ENCODE data around the gene NGB. TPM values are rescaled to one million over a fixed set of nuclear protein-coding genes. Genes with fewer than 3 reads are reported as not detected.

The NGB gene
- total RNA-seq, 2 donors from 2014 or later, result not detected

DNA sequence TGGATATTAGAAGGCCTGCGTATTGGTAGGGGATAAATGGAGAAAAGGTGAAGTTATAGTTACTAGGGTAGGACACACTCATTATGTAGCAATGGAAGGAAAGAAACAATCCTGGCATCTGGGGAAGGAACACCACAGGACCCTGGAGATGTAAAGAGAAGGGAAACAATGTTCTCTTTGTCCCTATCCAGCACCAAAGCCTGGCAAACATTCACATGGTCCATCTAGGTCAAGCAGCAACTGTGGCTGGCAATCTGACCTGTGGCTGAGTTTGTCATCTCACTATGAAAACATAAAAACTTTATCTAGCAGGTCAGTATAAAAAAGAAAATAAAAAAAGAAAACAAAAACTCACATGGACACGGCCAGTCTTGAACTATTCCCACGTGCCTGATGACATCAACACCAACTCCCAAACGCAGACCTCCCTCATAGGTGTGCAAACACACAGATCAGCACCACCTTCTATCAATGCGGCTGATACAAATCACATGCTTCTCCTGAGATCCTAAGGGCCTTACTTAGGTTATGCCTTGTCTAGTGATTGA is 47.1 kb upstream of the NGB start:
- Mint-ChIP-seq H3K4me1 (peaks cover 60% of the 10 kb centered on the region), H3K27ac (peak overlapping the region; percentile 37), H3K9me3 (no peaks in the 10 kb centered on the region), H3K36me3 (ENCODE audit: low read depth) (peaks cover 3% of the 10 kb centered on the region), H3K4me3 (no peak overlapping the region), H3K27me3 (ENCODE audit: insufficient read depth) (no peaks in the 10 kb centered on the region)
- TF ChIP-seq, protein P1, sequence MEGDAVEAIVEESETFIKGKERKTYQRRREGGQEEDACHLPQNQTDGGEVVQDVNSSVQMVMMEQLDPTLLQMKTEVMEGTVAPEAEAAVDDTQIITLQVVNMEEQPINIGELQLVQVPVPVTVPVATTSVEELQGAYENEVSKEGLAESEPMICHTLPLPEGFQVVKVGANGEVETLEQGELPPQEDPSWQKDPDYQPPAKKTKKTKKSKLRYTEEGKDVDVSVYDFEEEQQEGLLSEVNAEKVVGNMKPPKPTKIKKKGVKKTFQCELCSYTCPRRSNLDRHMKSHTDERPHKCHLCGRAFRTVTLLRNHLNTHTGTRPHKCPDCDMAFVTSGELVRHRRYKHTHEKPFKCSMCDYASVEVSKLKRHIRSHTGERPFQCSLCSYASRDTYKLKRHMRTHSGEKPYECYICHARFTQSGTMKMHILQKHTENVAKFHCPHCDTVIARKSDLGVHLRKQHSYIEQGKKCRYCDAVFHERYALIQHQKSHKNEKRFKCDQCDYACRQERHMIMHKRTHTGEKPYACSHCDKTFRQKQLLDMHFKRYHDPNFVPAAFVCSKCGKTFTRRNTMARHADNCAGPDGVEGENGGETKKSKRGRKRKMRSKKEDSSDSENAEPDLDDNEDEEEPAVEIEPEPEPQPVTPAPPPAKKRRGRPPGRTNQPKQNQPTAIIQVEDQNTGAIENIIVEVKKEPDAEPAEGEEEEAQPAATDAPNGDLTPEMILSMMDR (conservative IDR thresholded peaks at IDR 0.05), result no peak
- no peaks in the 10 kb centered on the region for H3K9me3 ChIP-seq (ENCODE audit: control insufficient read depth, low read length)
- no peak overlapping the region for H3K9ac ChIP-seq (ENCODE audit: extremely low read depth, low read length, poor library complexity, severe bottlenecking)
- no peak for DNase-seq
- no peak overlapping the region for H3K4me3 ChIP-seq (ENCODE audit: low read length)
- H3K27ac ChIP-seq (ENCODE audit: low read depth, low read length), result peak overlapping the region; percentile 27
- H3K4me1 ChIP-seq (ENCODE audit: control insufficient read depth, insufficient read depth, low read length), result peaks cover 24% of the 10 kb centered on the region
- H3K36me3 ChIP-seq (ENCODE audit: control insufficient read depth, insufficient read depth, low read length), result no peaks in the 10 kb centered on the region
- H3K27me3 ChIP-seq (ENCODE audit: control insufficient read depth, insufficient read depth, low read length, poor library complexity, severe bottlenecking), result no peaks in the 10 kb centered on the region
- whole genome bisulfite sequencing, 2 experiments (ENCODE audit: insufficient coverage in 1 of 2, insufficient read length in 1 of 2), result 90 to 94% methylated on average over 4 to 5 of the region's 5 CpGs

DNA sequence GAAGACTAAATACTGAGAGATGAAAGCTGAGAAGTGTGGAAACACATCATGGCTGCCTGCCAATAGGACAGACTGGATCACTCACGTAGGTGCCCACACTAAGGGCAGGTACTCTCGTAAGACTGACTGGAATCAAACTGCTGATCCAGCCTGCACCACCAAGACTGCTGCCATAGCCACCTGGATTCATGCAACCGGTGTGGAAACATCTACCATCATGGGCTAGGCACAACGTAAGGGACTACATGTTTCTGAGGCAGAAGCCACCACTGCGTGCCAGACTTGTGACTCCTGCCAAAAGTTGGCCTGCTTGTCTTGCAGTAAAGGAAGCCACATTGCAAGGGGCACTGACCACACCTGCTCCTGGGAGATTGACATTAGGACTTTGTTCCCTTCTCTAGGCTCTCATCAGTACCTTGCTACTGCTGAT is 45.9 kb upstream of the NGB start:
- no peak overlapping the region for H3K9ac ChIP-seq (ENCODE audit: extremely low read depth, low read length, poor library complexity, severe bottlenecking)
- Mint-ChIP-seq H3K9me3 (no peaks in the 10 kb centered on the region), H3K27me3 (ENCODE audit: insufficient read depth) (no peaks in the 10 kb centered on the region), H3K27ac (no peak overlapping the region), H3K4me1 (peaks cover 58% of the 10 kb centered on the region), H3K36me3 (ENCODE audit: low read depth) (no peaks in the 10 kb centered on the region), H3K4me3 (no peak overlapping the region)
- WGBS, 2 experiments (ENCODE audit: insufficient coverage in 1 of 2, insufficient read length in 1 of 2), result 81 to 89% methylated on average over 5 of the region's 5 CpGs
- TF ChIP-seq, protein P1 (conservative IDR thresholded peaks at IDR 0.05), result no peak
- H3K36me3 ChIP-seq (ENCODE audit: control insufficient read depth, insufficient read depth, low read length), result no peaks in the 10 kb centered on the region
- H3K27me3 ChIP-seq (ENCODE audit: control insufficient read depth, insufficient read depth, low read length, poor library complexity, severe bottlenecking), result no peaks in the 10 kb centered on the region
- H3K9me3 ChIP-seq (ENCODE audit: control insufficient read depth, low read length), result no peaks in the 10 kb centered on the region
- no peak overlapping the region for H3K4me3 ChIP-seq (ENCODE audit: low read length)
- H3K27ac ChIP-seq (ENCODE audit: low read depth, low read length), result no peak overlapping the region
- peak; percentile 40 for DNase-seq
- peaks cover 28% of the 10 kb centered on the region for H3K4me1 ChIP-seq (ENCODE audit: control insufficient read depth, insufficient read depth, low read length)

DNA sequence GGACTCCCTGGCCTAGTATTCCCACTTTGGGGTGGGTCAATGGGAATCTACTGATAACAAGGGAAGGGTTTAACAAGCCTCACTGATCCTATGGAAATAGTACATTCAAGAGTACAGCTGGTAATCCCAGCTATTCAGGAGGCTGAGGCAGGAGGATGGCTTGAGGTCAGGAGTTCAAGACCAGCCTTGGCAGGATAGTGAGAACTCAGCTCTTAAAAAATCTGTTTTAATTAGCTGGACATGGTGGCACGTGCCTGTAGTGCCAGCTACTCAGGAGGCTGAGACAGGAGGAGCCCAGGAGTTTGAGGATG is 45.1 kb upstream of the NGB start:
- no peaks in the 10 kb centered on the region for H3K27me3 Mint-ChIP-seq (ENCODE audit: insufficient read depth)
- Histone ChIP-seq H3K36me3 (ENCODE audit: control insufficient read depth, insufficient read depth, low read length) (peaks cover 6% of the 10 kb centered on the region), H3K4me3 (ENCODE audit: low read length) (no peak overlapping the region), H3K9ac (ENCODE audit: extremely low read depth, low read length, poor library complexity, severe bottlenecking) (no peak overlapping the region), H3K27ac (ENCODE audit: low read depth, low read length) (no peak overlapping the region), H3K9me3 (ENCODE audit: control insufficient read depth, low read length) (no peaks in the 10 kb centered on the region), H3K4me1 (ENCODE audit: control insufficient read depth, insufficient read depth, low read length) (peaks cover 28% of the 10 kb centered on the region), H3K27me3 (ENCODE audit: control insufficient read depth, insufficient read depth, low read length, poor library complexity, severe bottlenecking) (no peaks in the 10 kb centered on the region)
- peaks cover 5% of the 10 kb centered on the region for H3K36me3 Mint-ChIP-seq (ENCODE audit: low read depth)
- peaks cover 63% of the 10 kb centered on the region for H3K4me1 Mint-ChIP-seq
- peak overlapping the region; percentile 58 for H3K27ac Mint-ChIP-seq
- no peak for DNase-seq
- WGBS, 2 experiments (ENCODE audit: insufficient coverage in 1 of 2, insufficient read length in 1 of 2), result 33 to 71% methylated on average over 1 of the region's 1 CpG
- no peaks in the 10 kb centered on the region for H3K9me3 Mint-ChIP-seq
- TF ChIP-seq, protein P1 (conservative IDR thresholded peaks at IDR 0.05), result no peak
- no peak overlapping the region for H3K4me3 Mint-ChIP-seq

Data from endodermal cell (in vitro differentiated cells).